HEK293 (cell line): Measurements from ENCODE around the gene HS3ST6.

Experiments used
- HIC1 ChIP-seq: fragments of 450-650 bp; formaldehyde crosslinking; IDR thresholded peaks from 2 replicates; pipeline ENCODE4 v1.5.1; 2016; ENCODE audit warnings: missing biosample characterization, missing genetic modification characterization
- IKZF3 ChIP-seq: fragments of 450-650 bp; IDR thresholded peaks from 2 replicates; pipeline ENCODE4 v1.5.0; 2018; ENCODE audit warnings: missing biosample characterization, mild to moderate bottlenecking, missing genetic modification characterization, moderate library complexity
- OVOL3 ChIP-seq: fragments of 450-650 bp; formaldehyde crosslinking; IDR thresholded peaks from 2 replicates; pipeline ENCODE4 v1.5.1; 2016; ENCODE audit warnings: missing biosample characterization, missing genetic modification characterization
- PRDM6 ChIP-seq: fragments of 450-650 bp; formaldehyde crosslinking; IDR thresholded peaks from 2 replicates; pipeline ENCODE4 v1.5.1; 2017; ENCODE audit warnings: missing biosample characterization, missing genetic modification characterization
- REST ChIP-seq: fragments of 450-650 bp; formaldehyde crosslinking; IDR thresholded peaks from 2 replicates; pipeline ENCODE4 v1.5.1; 2016; ENCODE audit warnings: missing biosample characterization, missing genetic modification characterization
- ZBTB17 ChIP-seq: fragments of 450-650 bp; formaldehyde crosslinking; IDR thresholded peaks from 2 replicates; pipeline ENCODE4 v1.5.1; 2016; ENCODE audit warnings: missing biosample characterization, missing genetic modification characterization
- ZBTB6 ChIP-seq: fragments of 450-650 bp; formaldehyde crosslinking; IDR thresholded peaks from 2 replicates; pipeline ENCODE4 v1.5.1; 2017; ENCODE audit warnings: missing biosample characterization, missing genetic modification characterization
- ZFP37 ChIP-seq: fragments of 450-650 bp; formaldehyde crosslinking; IDR thresholded peaks from 2 replicates; pipeline ENCODE4 v1.5.1; 2016; ENCODE audit warnings: missing biosample characterization, missing genetic modification characterization
- ZIC2 ChIP-seq: fragments of 450-650 bp; formaldehyde crosslinking; IDR thresholded peaks from 2 replicates; pipeline ENCODE4 v1.5.1; 2016; ENCODE audit warnings: missing biosample characterization, missing genetic modification characterization
- ZNF148 ChIP-seq: fragments of 450-650 bp; formaldehyde crosslinking; IDR thresholded peaks from 2 replicates; pipeline ENCODE4 v1.5.0; 2017; ENCODE audit warnings: missing biosample characterization, missing genetic modification characterization, borderline replicate concordance
- ZNF155 ChIP-seq: fragments of 450-650 bp; formaldehyde crosslinking; IDR thresholded peaks from 2 replicates; pipeline ENCODE4 v1.5.1; 2016; ENCODE audit warnings: missing biosample characterization, missing genetic modification characterization
- ZNF202 ChIP-seq: fragments of 450-650 bp; formaldehyde crosslinking; IDR thresholded peaks from 2 replicates; pipeline ENCODE4 v1.5.1; 2016; ENCODE audit warnings: missing biosample characterization, missing genetic modification characterization, borderline replicate concordance
- ZNF510 ChIP-seq: fragments of 450-650 bp; formaldehyde crosslinking; IDR thresholded peaks from 2 replicates; pipeline ENCODE4 v1.5.1; 2018; ENCODE audit warnings: mild to moderate bottlenecking, missing genetic modification characterization, missing biosample characterization; ENCODE audit not compliant: insufficient replicate concordance
- ZNF558 ChIP-seq: fragments of 450-650 bp; formaldehyde crosslinking; IDR thresholded peaks from 2 replicates; pipeline ENCODE4 v1.5.1; 2016; ENCODE audit warnings: missing biosample characterization, missing genetic modification characterization
- ZNF610 ChIP-seq: fragments of 450-650 bp; formaldehyde crosslinking; IDR thresholded peaks from 2 replicates; pipeline ENCODE4 v1.5.1; 2016; ENCODE audit warnings: missing biosample characterization, missing genetic modification characterization, borderline replicate concordance
- ZNF639 ChIP-seq: fragments of 450-650 bp; formaldehyde crosslinking; IDR thresholded peaks from 2 replicates; pipeline ENCODE4 v1.5.1; 2016; ENCODE audit warnings: missing biosample characterization, missing genetic modification characterization
- ZNF654 ChIP-seq: fragments of 450-650 bp; formaldehyde crosslinking; IDR thresholded peaks from 2 replicates; pipeline ENCODE4 v1.5.1; 2016; ENCODE audit warnings: low read depth, missing biosample characterization, missing genetic modification characterization
- ZNF76 ChIP-seq: fragments of 450-650 bp; formaldehyde crosslinking; IDR thresholded peaks from 2 replicates; pipeline ENCODE4; 2016; ENCODE audit warnings: low read depth, missing biosample characterization, missing genetic modification characterization, borderline replicate concordance
- ZNF776 ChIP-seq: fragments of 450-650 bp; formaldehyde crosslinking; IDR thresholded peaks from 2 replicates; pipeline ENCODE4 v1.5.0; 2017; ENCODE audit warnings: missing biosample characterization, missing genetic modification characterization, borderline replicate concordance
- ZNF777 ChIP-seq: fragments of 450-650 bp; formaldehyde crosslinking; IDR thresholded peaks from 2 replicates; pipeline ENCODE4 v1.5.1; 2017; ENCODE audit warnings: missing biosample characterization, missing genetic modification characterization, borderline replicate concordance
- ZNF837 ChIP-seq: fragments of 450-650 bp; formaldehyde crosslinking; IDR thresholded peaks from 2 replicates; pipeline ENCODE4 v1.5.1; 2016; ENCODE audit warnings: missing biosample characterization, missing genetic modification characterization
- ZXDB ChIP-seq: fragments of 450-650 bp; formaldehyde crosslinking; IDR thresholded peaks from 2 replicates; pipeline ENCODE4 v1.5.1; 2016; ENCODE audit warnings: missing biosample characterization, missing genetic modification characterization
- TF ChIP-seq, protein P1 (sequence below): fragments of 450-650 bp; formaldehyde crosslinking; optimal IDR thresholded peaks from 2 replicates; pipeline ENCODE3; 2016; ENCODE audit warnings: missing biosample characterization, mild to moderate bottlenecking, missing genetic modification characterization

Gene HS3ST6

DNA sequence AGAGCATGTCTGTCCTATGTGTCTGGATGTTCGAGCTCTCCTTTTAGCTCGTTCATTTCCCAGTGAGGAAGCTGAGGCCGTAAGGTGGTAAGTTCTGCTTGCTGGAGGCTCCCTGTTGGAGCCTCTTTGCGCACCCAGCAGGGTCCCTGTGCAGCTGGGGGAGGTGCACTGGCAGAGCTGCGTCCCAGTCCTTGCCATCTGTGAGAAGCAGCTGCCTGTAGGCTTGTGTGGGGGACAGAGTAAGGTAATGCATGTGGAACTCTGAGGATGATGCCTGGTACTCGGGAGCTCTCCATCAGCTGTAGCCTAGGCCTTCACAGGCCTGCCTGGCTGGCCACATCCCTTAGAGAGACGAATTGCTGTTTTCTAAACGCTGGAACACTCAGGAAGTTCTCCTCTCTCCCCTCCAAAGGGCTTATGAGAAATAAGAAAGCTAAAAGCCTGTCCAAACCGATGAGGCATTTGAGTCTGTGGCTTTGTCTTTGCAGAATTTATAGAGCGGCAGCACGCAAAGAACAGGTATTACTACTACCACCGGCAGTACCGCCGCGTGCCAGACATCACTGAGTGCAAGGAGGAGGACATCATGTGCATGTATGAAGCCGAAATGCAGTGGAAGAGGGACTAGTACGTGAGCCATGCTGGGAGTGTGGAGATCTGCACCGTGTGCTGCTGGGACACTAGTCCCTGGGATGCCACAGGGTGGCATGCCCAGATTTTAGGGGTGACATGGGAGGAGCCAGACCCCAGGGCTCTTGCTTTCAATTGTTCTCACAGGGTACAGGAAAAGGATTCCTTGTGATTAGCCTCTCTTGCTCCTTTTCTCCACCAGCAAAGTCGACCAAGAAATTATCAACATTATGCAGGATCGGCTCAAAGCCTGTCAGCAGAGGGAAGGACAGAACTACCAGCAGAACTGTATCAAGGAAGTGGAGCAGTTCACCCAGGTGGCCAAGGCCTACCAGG, 42.7 kb upstream of the HS3ST6 start (continued):
- peak; percentile 91 for TF ChIP-seq ZIC2
- TF ChIP-seq ZNF776 (tag by site-specific recombination) = no peak
- 0 out of 2 replicates have a peak, but pooled peaks have one; percentile 58 for TF ChIP-seq ZNF610 (tag by site-specific recombination)
- peak; percentile 94 for TF ChIP-seq ZFP37 (tag by site-specific recombination)
- TF ChIP-seq, protein P1, sequence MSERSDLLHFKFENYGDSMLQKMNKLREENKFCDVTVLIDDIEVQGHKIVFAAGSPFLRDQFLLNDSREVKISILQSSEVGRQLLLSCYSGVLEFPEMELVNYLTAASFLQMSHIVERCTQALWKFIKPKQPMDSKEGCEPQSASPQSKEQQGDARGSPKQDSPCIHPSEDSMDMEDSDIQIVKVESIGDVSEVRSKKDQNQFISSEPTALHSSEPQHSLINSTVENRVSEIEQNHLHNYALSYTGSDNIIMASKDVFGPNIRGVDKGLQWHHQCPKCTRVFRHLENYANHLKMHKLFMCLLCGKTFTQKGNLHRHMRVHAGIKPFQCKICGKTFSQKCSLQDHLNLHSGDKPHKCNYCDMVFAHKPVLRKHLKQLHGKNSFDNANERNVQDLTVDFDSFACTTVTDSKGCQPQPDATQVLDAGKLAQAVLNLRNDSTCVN (tag by site-specific recombination) = peak; percentile 27
- TF ChIP-seq ZNF202 (tag by site-specific recombination) = no peak
- TF ChIP-seq ZNF837 = 0 out of 2 replicates have a peak, but pooled peaks have one; percentile 36
- TF ChIP-seq ZNF639 = peak; percentile 38; the same call in 1 of the 2 replicates
- peak; percentile 91 for TF ChIP-seq ZNF76 (tag by site-specific recombination)
- 0 out of 2 replicates have a peak, but pooled peaks have one; percentile 27 for TF ChIP-seq OVOL3 (tag by site-specific recombination)
- TF ChIP-seq REST (tag by site-specific recombination) = peak; percentile 74
- no peak for TF ChIP-seq ZNF558 (tag by site-specific recombination)
- TF ChIP-seq ZNF654 = no peak
- peak; percentile 86 for TF ChIP-seq HIC1 (tag by site-specific recombination)
- no peak for TF ChIP-seq ZNF510
- no peak for TF ChIP-seq ZNF148
- no peak for TF ChIP-seq ZNF777 (tag by site-specific recombination)
- peak; percentile 95 for TF ChIP-seq ZBTB17 (tag by site-specific recombination)
- TF ChIP-seq PRDM6 (tag by site-specific recombination) = peak; percentile 63; the same call in 1 of the 2 replicates
- peak; percentile 92 for TF ChIP-seq ZBTB6 (tag by site-specific recombination)
- peak; percentile 93 for TF ChIP-seq IKZF3 (tag by site-specific recombination)
- no peak for TF ChIP-seq ZNF155
- peak; percentile 74 for TF ChIP-seq ZXDB (tag by site-specific recombination)
